Adrenal gland (tissue), 12 donors: ENCODE measurements around the gene CRISPLD2. TPM values are rescaled to one million over a fixed set of nuclear protein-coding genes. Genes with fewer than 3 reads are reported as not detected.
"Not testable (repeated sequence)": the region's sequence is repeated elsewhere in the genome, so short reads cannot be mapped to it uniquely, and the experiment has no call there.

Experiments used
- DNase-seq, 7 donors: peaks; one replicate each; pipeline ENCODE4 v3.0.0-alpha.2; 2019 to 2020
- H3K27ac ChIP-seq, 5 donors: fragments of 200-600 bp; sonication (generic) in 4 of 5; 1 replicate in 3 of 5; 2 replicates in 2 of 5; pipeline versions ENCODE4 v1.5.1 to v1.8.0; 2016 to 2020; ENCODE audit warnings: mild to moderate bottlenecking in 1 of 5
- H3K27me3 ChIP-seq: fragments of 200-600 bp; 2 replicates; pipeline ENCODE4 v1.8.0; 2021
- H3K36me3 ChIP-seq, 2 donors: fragments of 200-600 bp; replicated peaks in 1 of 2; 1 replicate in 1 of 2; 2 replicates in 1 of 2; pipeline versions ENCODE4 v1.5.1 to v1.8.0; 2018 to 2022
- H3K4me1 ChIP-seq, 2 donors: fragments of 200-600 bp; replicated peaks in 1 of 2; 1 replicate in 1 of 2; 2 replicates in 1 of 2; pipeline versions ENCODE4 v1.5.1 to v1.8.0; 2018 to 2021
- H3K4me3 ChIP-seq, 4 donors: fragments of 200-600 bp; sonication (generic) in 3 of 4; one replicate each; pipeline ENCODE4 v1.5.1; 2016 to 2018
- H3K9me3 ChIP-seq, 3 donors: fragments of 200-600 bp; sonication (generic) in 1 of 3; replicated peaks in 1 of 3; 1 replicate in 2 of 3; 2 replicates in 1 of 3; pipeline versions ENCODE4 v1.5.1 to v1.8.0; 2016 to 2021
- CTCF ChIP-seq, 6 experiments: fragments of 450-650 bp in 4 of 6; fragments of 200-600 bp in 2 of 6; sonication (generic) in 1 of 6; IDR thresholded peaks; 1 replicate in 5 of 6; 2 replicates in 1 of 6; pipeline versions ENCODE4 v1.5.1 to v1.8.0; 2016 to 2021; ENCODE audit warnings: antibody characterized with exemption in 6 of 6, mild to moderate bottlenecking in 2 of 6, moderate library complexity in 1 of 6
- POLR2A ChIP-seq, 2 donors: fragments of 450-650 bp; IDR thresholded peaks; one replicate each; pipeline ENCODE4 v1.6.1; 2017; ENCODE audit warnings: antibody characterized with exemption in 2 of 2, mild to moderate bottlenecking in 2 of 2, moderate library complexity in 1 of 2
- WGBS, 4 donors: extraction: QIAGEN DNeasy Blood & Tissue Kit in 2 of 4; methylation state at CpG; one replicate each; pipeline versions ENCODE4 v1.1.5 to v1.1.7; 2013 to 2017; 5-methylcytosine and 5-hydroxymethylcytosine counted together
- intact Hi-C, 2 donors: fragments of 100-400 bp; cut with DNase I; formaldehyde crosslinking; loops; one replicate each; pipeline versions ENCODE4 v1.14.1 to v1.15.0; 2022 to 2023
- polyA plus RNA-seq, 3 donors: library from polyadenylated mRNA; stranded (reverse); fragments of 200-250 nt in 2 of 3; fragments of 350-450 nt in 1 of 3; fragmentation: Illumina TruSeq in 1 of 3; extraction: RNeasy Lipid Tissue Mini Kit (QIAGEN cat#74804) in 1 of 3; gene quantifications; one replicate each; pipeline ENCODE4 v1.2.3, GENCODE V29; 2013 to 2014
- total RNA-seq, 9 donors: library from RNA; depleted of rRNA in 4 of 9; stranded (reverse); fragments of >200 nt in 4 of 9; fragments of 120-200 nt in 1 of 9; fragmentation: NEBNext Ultra II Directional in 1 of 9; extraction: Animal tissue kit (Norgen Biotek cat#: 25700) in 1 of 9; gene quantifications; one replicate each; pipeline versions ENCODE4 v1.1.0 to v1.2.4, GENCODE V29; 2013 to 2023
- donor health status: healthy with polysubstance abuse.
- donor health status: Bipolar disorder and iron deficiency.
- donor health status: DM: yes; HTN: yes; CAD: no.
- donor health status: DM: no; HTN: no; CAD: no.
- donor health status: DM: no; HTN: no; CAD: no.
- donor health status: DM: yes; HTN: yes; CAD: no.

CRISPLD2 gene
- total and polyA plus RNA-seq, 12 donors = 2.1 to 362 (median 57.5) TPM

GRCh38 chr16:84828322-84828721 is 8.5 kb downstream of the CRISPLD2 start:
- Histone ChIP-seq H3K27ac (peak overlapping the region in 2 of 5 donors; percentile 51 to 82), H3K9me3 (no peaks in the 10 kb centered on the region), H3K4me3 (no peak overlapping the region), H3K27me3 (peaks cover 4% of the 10 kb centered on the region), H3K4me1 (peaks cover 0 to 8% of the 10 kb centered on the region in 2 donors), H3K36me3 (no peaks in the 10 kb centered on the region)
- TF ChIP-seq POLR2A (IDR thresholded peaks at IDR 0.05) (no peak), CTCF (IDR thresholded peaks at IDR 0.05) (no peak)
- intact Hi-C loops = no loop called here
- 75 to 89% (median 84%) methylated on average over 5 of the region's 5 CpGs for WGBS, 4 donors
- DNase-seq = no peak

GRCh38 chr16:84829168-84829965 is 9.6 kb downstream of the CRISPLD2 start:
- intact Hi-C loops = no loop called here
- no peak overlapping the region for H3K4me3 ChIP-seq
- no peaks in the 10 kb centered on the region for H3K9me3 ChIP-seq
- no peak for TF ChIP-seq POLR2A (IDR thresholded peaks at IDR 0.05)
- TF ChIP-seq CTCF (IDR thresholded peaks at IDR 0.05) = no peak
- peak overlapping the region in 3 of 5 donors; percentile 2 to 82 (median 51) for H3K27ac ChIP-seq
- no peaks in the 10 kb centered on the region for H3K27me3 ChIP-seq
- peaks cover 0 to 11% of the 10 kb centered on the region in 2 donors for H3K4me1 ChIP-seq
- no peak for DNase-seq
- WGBS, 4 donors = 53 to 83% (median 71%) methylated on average over 8 to 15 of the region's 15 CpGs
- H3K36me3 ChIP-seq = no peaks in the 10 kb centered on the region

GRCh38 chr16:84830765-84831384 is 11.1 kb downstream of the CRISPLD2 start:
- 80 to 93% (median 87%) methylated on average over 12 to 13 of the region's 13 CpGs for WGBS, 4 donors
- TF ChIP-seq POLR2A (IDR thresholded peaks at IDR 0.05) = no peak
- no peak for TF ChIP-seq CTCF (IDR thresholded peaks at IDR 0.05)
- H3K4me3 ChIP-seq = no peak overlapping the region
- H3K27ac ChIP-seq = peak overlapping the region in 2 of 5 donors; percentile 73 to 90
- H3K27me3 ChIP-seq = no peaks in the 10 kb centered on the region
- no peak for DNase-seq
- no peaks in the 10 kb centered on the region for H3K9me3 ChIP-seq
- intact Hi-C loops = no loop called here
- no peaks in the 10 kb centered on the region for H3K36me3 ChIP-seq
- peaks cover 0 to 11% of the 10 kb centered on the region in 2 donors for H3K4me1 ChIP-seq

GRCh38 chr16:84831728-84832127 is 11.9 kb downstream of the CRISPLD2 start:
- peak overlapping the region in 4 of 5 donors; percentile 34 to 90 (median 61) for H3K27ac ChIP-seq
- intact Hi-C loops, H3K27me3 ChIP-seq, DNase-seq, H3K4me3 ChIP-seq, H3K36me3 ChIP-seq, H3K9me3 ChIP-seq: not testable (repeated sequence)
- WGBS, 4 donors = 87 to 89% (median 88%) methylated on average over 10 of the region's 10 CpGs
- peaks cover 0 to 11% of the 10 kb centered on the region in 2 donors for H3K4me1 ChIP-seq
